ENCODE measurements around the gene TOLLIP. TPM values are rescaled to one million over a fixed set of nuclear protein-coding genes. Genes with fewer than 3 reads are reported as not detected.

The TOLLIP gene
- total RNA-seq, 4 donors from 2014 or later, result 49.8 to 91.7 (median 85.0) TPM

DNA sequence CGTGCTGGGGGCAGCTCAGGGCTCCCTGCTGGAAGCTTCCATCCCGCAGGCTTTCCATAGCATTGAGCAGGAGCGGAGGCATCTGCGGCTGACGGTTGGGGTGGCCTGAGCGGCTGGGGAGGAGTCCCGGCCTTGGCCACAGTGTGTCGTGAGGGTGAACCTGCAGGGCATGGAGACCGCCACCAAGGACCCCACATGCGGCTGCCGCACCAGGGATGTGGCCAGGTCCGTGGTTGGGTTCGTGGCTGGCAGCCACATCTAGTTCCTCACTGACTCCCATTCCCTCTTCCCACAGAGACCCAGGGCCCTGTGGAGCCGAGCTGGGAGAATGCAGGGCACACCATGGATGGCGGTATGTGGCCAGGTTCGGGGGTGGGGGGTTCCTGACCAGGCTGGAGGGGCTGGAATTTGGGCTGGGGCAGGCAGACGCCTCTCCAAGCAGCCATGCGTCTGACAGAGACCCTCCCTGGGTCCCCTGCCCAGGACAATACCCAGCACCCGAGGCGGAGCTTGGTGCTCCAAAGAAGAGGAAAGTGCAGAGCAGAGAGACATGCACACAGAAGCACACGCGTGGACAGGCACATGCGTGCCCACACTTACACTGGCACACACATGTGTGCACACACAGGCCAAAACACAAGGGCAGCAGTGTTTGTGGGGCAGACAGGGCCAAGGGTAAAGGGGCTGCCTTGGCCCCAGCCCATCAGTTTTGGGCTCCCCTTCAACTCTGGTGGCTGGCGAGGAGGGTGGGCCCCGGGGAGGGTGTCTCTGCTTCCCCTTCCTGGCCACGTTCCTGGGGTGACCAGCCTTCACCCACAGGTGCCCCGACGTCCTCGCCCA is 83.8 kb downstream of the TOLLIP start:
- Histone ChIP-seq H3K9me3 (no peaks in the 10 kb centered on the region), H3K4me3 (no peak overlapping the region), H3K4me1 (no peaks in the 10 kb centered on the region), H3K27ac (no peak overlapping the region), H3K27me3 (peaks cover 27 to 53% (median 52%) of the 10 kb centered on the region in 3 donors), H3K36me3 (no peaks in the 10 kb centered on the region)
- in situ Hi-C loops (cut with MboI; ENCODE audit: low sequenced_read_pairs in 4 of 4), result no loop called here
- TF ChIP-seq, protein P1, sequence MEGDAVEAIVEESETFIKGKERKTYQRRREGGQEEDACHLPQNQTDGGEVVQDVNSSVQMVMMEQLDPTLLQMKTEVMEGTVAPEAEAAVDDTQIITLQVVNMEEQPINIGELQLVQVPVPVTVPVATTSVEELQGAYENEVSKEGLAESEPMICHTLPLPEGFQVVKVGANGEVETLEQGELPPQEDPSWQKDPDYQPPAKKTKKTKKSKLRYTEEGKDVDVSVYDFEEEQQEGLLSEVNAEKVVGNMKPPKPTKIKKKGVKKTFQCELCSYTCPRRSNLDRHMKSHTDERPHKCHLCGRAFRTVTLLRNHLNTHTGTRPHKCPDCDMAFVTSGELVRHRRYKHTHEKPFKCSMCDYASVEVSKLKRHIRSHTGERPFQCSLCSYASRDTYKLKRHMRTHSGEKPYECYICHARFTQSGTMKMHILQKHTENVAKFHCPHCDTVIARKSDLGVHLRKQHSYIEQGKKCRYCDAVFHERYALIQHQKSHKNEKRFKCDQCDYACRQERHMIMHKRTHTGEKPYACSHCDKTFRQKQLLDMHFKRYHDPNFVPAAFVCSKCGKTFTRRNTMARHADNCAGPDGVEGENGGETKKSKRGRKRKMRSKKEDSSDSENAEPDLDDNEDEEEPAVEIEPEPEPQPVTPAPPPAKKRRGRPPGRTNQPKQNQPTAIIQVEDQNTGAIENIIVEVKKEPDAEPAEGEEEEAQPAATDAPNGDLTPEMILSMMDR (IDR thresholded peaks at IDR 0.05 in 4 of 5, conservative IDR thresholded peaks at IDR 0.05 in 1 of 5), result no peak
- no peak for TF ChIP-seq POLR2A (IDR thresholded peaks at IDR 0.05)
- ATAC-seq, result no peak
- intact Hi-C loops (cut with DNase I; ENCODE audit: low total_unique reads), result no loop called here
- DNase-seq, result no peak

DNA sequence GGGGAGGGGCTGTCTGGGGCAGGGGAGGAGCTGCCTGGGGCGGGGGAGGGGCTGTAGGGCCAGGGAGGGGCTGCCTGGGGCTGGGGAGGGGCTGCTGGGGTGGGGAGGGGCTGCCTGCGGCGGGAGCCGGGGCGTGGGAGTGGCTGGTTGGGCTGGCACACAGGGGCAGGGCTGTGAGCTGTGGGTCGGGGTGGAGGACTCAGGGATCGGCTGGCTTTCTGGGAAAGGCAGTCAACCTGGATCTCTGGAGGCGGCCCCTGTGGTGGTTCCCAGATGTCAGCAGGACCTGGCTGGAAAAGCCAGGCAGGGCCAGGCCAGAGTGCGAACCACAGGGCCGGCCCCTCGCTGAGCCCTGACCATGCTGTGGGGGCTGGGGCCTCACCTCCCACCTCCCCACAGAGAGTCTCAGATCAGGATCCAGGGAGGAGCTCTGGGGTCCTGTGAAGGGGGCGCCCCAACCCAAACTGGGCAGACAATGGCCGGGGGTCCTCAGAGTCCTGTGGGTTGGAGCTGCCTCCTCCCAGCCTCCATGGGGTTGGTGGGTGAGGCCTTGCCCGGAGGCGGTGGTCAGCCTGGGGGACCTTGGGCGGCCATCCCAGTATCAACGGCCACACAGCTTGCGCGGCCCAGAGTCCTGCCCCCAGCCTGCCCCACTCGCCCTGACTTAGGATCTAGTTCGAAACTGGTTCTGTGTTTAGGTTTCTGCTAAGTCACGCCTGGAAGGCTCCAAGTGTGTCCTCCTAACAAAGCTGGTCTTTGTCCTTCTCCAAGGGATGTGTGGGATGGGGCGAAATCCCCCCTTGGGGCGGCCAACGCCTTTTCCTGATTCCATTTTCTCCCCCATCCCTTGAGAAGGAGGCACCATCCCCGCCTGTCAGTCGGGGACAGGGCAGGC is 84.7 kb downstream of the TOLLIP start:
- Histone ChIP-seq H3K9me3 (no peaks in the 10 kb centered on the region), H3K27me3 (peaks cover 34 to 55% (median 54%) of the 10 kb centered on the region in 3 donors), H3K4me1 (no peaks in the 10 kb centered on the region), H3K4me3 (no peak overlapping the region), H3K27ac (no peak overlapping the region), H3K36me3 (no peaks in the 10 kb centered on the region)
- TF ChIP-seq, protein P1 (IDR thresholded peaks at IDR 0.05 in 4 of 5, conservative IDR thresholded peaks at IDR 0.05 in 1 of 5), result no peak
- TF ChIP-seq POLR2A (IDR thresholded peaks at IDR 0.05), result no peak
- in situ Hi-C loops (cut with MboI; ENCODE audit: low sequenced_read_pairs in 4 of 4) (loop anchor here in 3 of 4 donors (25.0 kb wide), 1 partner anchor 288 kb away; no protein-coding TSS in a partner anchor), intact Hi-C loops (cut with DNase I; ENCODE audit: low total_unique reads) (no loop called here)
- DNase-seq, result no peak
- no peak for ATAC-seq

Small RNAs within 50 kb of the gene (microRNA-seq; reads per million reads assigned to microRNA genes)
- gene MIR6744 (ENCODE audit: borderline replicate concordance in 2 of 2), result 0 reads per million in 2 donors

Other genes with a start within 250 kb of the TOLLIP start
- gene MUC2, start 234.8 kb downstream of the TOLLIP start, total RNA-seq, result under 1 TPM in 1 of 4 donors, not detected in 3; 0.90 TPM
- not detected for gene MUC5AC, start 151.7 kb downstream of the TOLLIP start, total RNA-seq
- under 1 TPM in 1 of 4 donors, not detected in 3; 0.17 TPM for gene MUC5B, start 86.6 kb downstream of the TOLLIP start, total RNA-seq
- gene BRSK2, start 80.3 kb upstream of the TOLLIP start, total RNA-seq, result under 1 TPM in 2 of 4 donors, not detected in 2; 0.24 to 0.81 TPM
- 10 to 100 TPM; 21.1 to 71.5 (median 48.3) TPM for gene MOB2, start 177.1 kb upstream of the TOLLIP start, total RNA-seq